ENCODE results near the gene SHC3. TPM values are rescaled to one million over a fixed set of nuclear protein-coding genes. Genes with fewer than 3 reads are reported as not detected.

SHC3 gene
- total RNA-seq, 1 donor, result 26.5 TPM

- peak; percentile 99 for DNase-seq (ENCODE audit: low read depth)
- H3K4me3 ChIP-seq (ENCODE audit: low read depth, low read length), result no peak overlapping the region
- no peak for TF ChIP-seq CTCF (IDR thresholded peaks at IDR 0.05; ENCODE audit: insufficient read depth, low read length)
These were observed 140.1 kb downstream of the SHC3 start for GRCh38 chr9:89038382-89039103.

DNA sequence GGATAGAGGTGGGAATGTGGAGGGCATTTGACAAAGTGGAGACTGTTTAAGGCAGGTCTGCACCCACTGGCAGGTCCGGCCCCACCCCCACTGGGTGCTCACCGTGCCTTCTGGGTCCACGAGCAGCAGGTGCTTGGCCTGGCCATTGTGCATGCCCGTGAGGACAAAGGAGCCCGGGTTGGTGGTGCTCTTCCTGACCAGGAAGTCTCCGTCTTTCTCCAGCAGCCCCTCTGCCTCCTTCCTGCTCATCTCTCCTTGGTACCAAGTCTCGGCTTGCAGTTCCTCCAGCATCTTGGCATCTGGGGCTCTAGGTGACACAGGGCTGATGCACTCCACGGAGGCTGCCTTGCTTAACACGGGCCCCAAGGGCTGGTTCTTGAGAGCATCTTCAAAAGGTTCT lies 140.7 kb downstream of the SHC3 start:
- H3K4me3 ChIP-seq (ENCODE audit: low read depth, low read length), result no peak overlapping the region
- DNase-seq (ENCODE audit: low read depth), result no peak
- TF ChIP-seq CTCF (IDR thresholded peaks at IDR 0.05; ENCODE audit: insufficient read depth, low read length), result no peak

DNA sequence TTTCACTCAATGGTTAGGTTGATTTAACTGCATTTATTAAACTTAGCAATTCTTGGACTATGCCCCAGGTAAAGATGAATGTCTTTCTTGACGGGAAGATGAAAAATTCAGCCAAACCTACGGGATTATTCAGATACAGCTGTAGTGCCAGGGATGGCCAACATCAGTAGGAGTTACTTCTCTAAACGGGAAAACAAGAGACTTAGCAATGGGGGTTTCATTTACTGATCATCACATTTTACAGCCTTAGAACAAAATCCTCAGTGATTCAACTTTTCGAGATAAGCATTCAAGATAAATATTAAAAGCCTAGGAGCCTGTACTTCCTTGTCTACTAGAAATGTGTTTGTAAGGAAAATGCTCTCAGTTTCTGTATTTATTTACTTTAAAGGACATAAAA lies 141.3 kb downstream of the SHC3 start:
- no peak overlapping the region for H3K4me3 ChIP-seq (ENCODE audit: low read depth, low read length)
- no peak for TF ChIP-seq CTCF (IDR thresholded peaks at IDR 0.05; ENCODE audit: insufficient read depth, low read length)
- peak; percentile 69 for DNase-seq (ENCODE audit: low read depth)

DNA sequence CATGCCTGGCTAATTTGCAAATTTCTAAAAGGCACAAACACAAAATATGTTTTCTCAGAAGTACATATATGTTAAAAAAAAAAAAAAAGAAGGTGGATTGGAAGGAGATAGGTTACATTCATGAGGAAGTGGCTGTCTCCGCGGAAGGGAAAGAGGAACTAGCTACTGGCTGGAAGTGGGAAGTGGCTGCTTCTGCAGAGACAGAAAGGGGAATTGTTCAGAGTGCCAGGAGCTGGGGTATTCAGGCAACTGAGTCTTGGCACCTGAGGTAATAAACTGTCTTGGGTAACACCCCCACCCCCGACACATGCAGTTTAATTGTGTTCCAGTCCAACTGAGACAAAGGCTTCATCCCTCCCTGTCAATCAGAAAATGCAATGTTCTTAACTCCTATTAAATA lies 141.7 kb downstream of the SHC3 start:
- TF ChIP-seq CTCF (IDR thresholded peaks at IDR 0.05; ENCODE audit: insufficient read depth, low read length), result no peak
- H3K4me3 ChIP-seq (ENCODE audit: low read depth, low read length), result no peak overlapping the region
- no peak for DNase-seq (ENCODE audit: low read depth)

DNA sequence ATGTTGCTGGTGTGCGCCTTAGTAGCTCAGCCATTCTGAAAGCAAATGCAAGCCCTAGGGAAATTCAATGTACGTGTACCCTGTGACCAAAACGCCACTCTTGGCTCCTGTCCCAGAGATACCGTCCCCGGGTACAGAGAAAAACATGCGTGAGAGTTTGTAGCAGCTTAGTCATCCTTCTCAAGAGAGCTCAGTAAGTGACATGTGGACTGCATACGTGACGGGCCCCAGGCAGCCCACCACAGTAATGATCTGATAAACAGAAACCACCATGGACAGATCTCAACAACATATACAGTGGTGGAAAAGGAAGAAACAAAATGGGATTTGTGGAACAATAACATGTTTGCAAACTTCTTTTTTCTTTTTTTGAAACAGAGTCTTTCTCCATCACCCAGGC lies 142.2 kb downstream of the SHC3 start:
- no peak overlapping the region for H3K4me3 ChIP-seq (ENCODE audit: low read depth, low read length)
- TF ChIP-seq CTCF (IDR thresholded peaks at IDR 0.05; ENCODE audit: insufficient read depth, low read length), result no peak
- DNase-seq (ENCODE audit: low read depth), result no peak

DNA sequence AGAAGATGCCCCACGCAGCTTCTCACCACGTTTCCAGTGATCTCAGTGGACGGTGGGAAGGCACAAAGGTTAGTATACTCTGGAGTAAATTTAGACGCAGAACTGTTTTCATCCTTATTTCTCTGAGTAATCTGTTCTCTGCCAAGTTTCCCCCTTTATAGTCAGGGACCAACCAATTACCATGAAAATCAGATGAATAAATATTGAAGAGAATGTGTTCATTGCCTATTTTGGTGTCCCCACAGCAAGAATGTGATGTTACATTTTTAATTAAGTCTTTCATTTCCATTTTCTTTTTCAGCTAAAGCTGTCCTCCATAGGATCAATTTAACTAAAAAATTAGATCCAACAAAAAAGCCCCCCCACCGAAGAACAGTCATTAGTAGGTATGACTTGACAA lies 146.0 kb downstream of the SHC3 start:
- no peak for DNase-seq (ENCODE audit: low read depth)
- no peak for TF ChIP-seq CTCF (IDR thresholded peaks at IDR 0.05; ENCODE audit: insufficient read depth, low read length)
- no peak overlapping the region for H3K4me3 ChIP-seq (ENCODE audit: low read depth, low read length)

DNA sequence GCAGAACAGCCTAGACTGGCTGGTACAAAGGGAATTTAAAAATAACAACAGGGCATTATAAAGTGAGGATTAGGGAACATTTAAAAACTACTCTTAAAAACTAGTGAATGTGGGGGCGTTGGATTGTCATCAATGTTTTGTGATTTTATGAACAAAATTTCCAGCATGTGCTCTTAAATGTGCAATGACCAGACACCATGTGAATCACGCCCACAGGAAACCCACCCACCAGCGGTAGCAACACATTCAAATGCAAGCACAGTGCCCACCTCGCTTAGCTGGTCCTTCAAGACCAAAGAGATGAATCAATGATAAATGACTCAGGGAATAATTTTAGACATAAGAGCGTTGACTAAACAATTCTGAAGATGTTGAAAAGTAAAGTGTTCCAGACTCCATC lies 146.4 kb downstream of the SHC3 start:
- no peak overlapping the region for H3K4me3 ChIP-seq (ENCODE audit: low read depth, low read length)
- no peak for DNase-seq (ENCODE audit: low read depth)
- no peak for TF ChIP-seq CTCF (IDR thresholded peaks at IDR 0.05; ENCODE audit: insufficient read depth, low read length)

All from fibroblast of the aortic adventitia (primary cell).